HG03045 (cell line): ENCODE results near the gene CDH11.

Source experiments
- ATAC-seq: cut with Tn5 transposase; IDR thresholded peaks from one replicate; pipeline ENCODE4 v1.9.1; 2021; ENCODE audit warnings: mild to moderate bottlenecking, moderate library complexity; ENCODE audit not compliant: unreplicated experiment

CDH11 gene

GRCh38 chr16:64925166-64925565 lies 196.7 kb downstream of the CDH11 start:
- no peak for ATAC-seq

- ATAC-seq, result no peak
These were observed 197.8 kb downstream of the CDH11 start for GRCh38 chr16:64924086-64924485.

GRCh38 chr16:64919929-64920607 lies 201.8 kb downstream of the CDH11 start:
- no peak for ATAC-seq

- no peak for ATAC-seq
These were observed 202.7 kb downstream of the CDH11 start for GRCh38 chr16:64919141-64919540.

- ATAC-seq, result no peak
These were observed 205.8 kb downstream of the CDH11 start for GRCh38 chr16:64916051-64916450.

- ATAC-seq, result no peak
These were observed 211.5 kb downstream of the CDH11 start for GRCh38 chr16:64910356-64910755.

GRCh38 chr16:64907844-64908243 lies 214.0 kb downstream of the CDH11 start:
- ATAC-seq, result no peak

GRCh38 chr16:64903770-64904169 lies 218.1 kb downstream of the CDH11 start:
- no peak for ATAC-seq

- no peak for ATAC-seq
These were observed 221.3 kb downstream of the CDH11 start for GRCh38 chr16:64900517-64900916.

- no peak for ATAC-seq
These were observed 221.8 kb downstream of the CDH11 start for GRCh38 chr16:64900019-64900418.

- ATAC-seq, result no peak
These were observed 223.7 kb downstream of the CDH11 start for GRCh38 chr16:64898159-64898558.
